ENCODE data around the gene BMERB1. TPM values are rescaled to one million over a fixed set of nuclear protein-coding genes. Genes with fewer than 3 reads are reported as not detected.

BMERB1 gene
- total RNA-seq, 1 experiment from 2014 or later, result 3.8 TPM

- BruUV-seq (replicated peaks), result no TSS peak
- peak; percentile 100 for ATAC-seq
- intact Hi-C loops (cut with micrococcal nuclease), result loop anchor here (10.0 kb wide), 1 partner anchor 73 kb away; no protein-coding TSS in a partner anchor
- peak; percentile 94 for DNase-seq
- ChIA-PET POLR2A (ENCODE audit: unreplicated experiment) (interaction anchor here (0.5 kb wide), 1 partner anchor 140 kb away, joined by 3 read pairs; no protein-coding TSS in a partner anchor), CTCF (no interaction called here)
- H3K27ac ChIP-seq (ENCODE audit: low read length), result peak overlapping the region; percentile 66
- peaks cover 10% of the 10 kb centered on the region for H3K4me1 ChIP-seq (ENCODE audit: insufficient read depth, low read length)
- H2AFZ ChIP-seq (ENCODE audit: low read length), result peak overlapping the region; percentile 46; the same call in 1 of the 2 replicates
- H3K4me3 ChIP-seq (ENCODE audit: low read length), result no peak overlapping the region
- no peaks in the 10 kb centered on the region for H3K9me2 ChIP-seq (replicated peaks; ENCODE audit: low read length)
- H3K9ac ChIP-seq (ENCODE audit: low read length), result no peak overlapping the region
- TF ChIP-seq CTCF (conservative IDR thresholded peaks at IDR 0.05; ENCODE audit: low read depth, low read length) (peak; percentile 36; the same call in 1 of the 2 replicates), EZH2 (IDR thresholded peaks at IDR 0.05; ENCODE audit: low read length, unreplicated experiment) (no peak)
- H3K27me3 ChIP-seq (ENCODE audit: low read length), result no peaks in the 10 kb centered on the region
- H3K4me2 ChIP-seq (ENCODE audit: low read length), result peak overlapping the region; percentile 7; the same call in 1 of the 2 replicates
- H3F3A ChIP-seq (ENCODE audit: low read length, unreplicated experiment), result no peaks in the 10 kb centered on the region
- H3K36me3 ChIP-seq (ENCODE audit: low read depth, low read length), result no peaks in the 10 kb centered on the region
- H3K9me3 ChIP-seq (ENCODE audit: low read length), result no peaks in the 10 kb centered on the region
- H4K20me1 ChIP-seq (ENCODE audit: low read length), result no peaks in the 10 kb centered on the region
- no peaks in the 10 kb centered on the region for H3K79me2 ChIP-seq (ENCODE audit: low read length)
Observed at GRCh38 chr16:15482068-15482747, 47.8 kb downstream of the BMERB1 start.

GRCh38 chr16:15482748-15483298, 48.4 kb downstream of the BMERB1 start:
- CTCF ChIA-PET, result no interaction called here
- H3K27ac ChIP-seq (ENCODE audit: low read length), result peak overlapping the region; percentile 24; the same call in 1 of the 2 replicates

GRCh38 chr16:15483857-15484256, 49.5 kb downstream of the BMERB1 start:
- intact Hi-C loops (cut with micrococcal nuclease), result loop anchor here (10.0 kb wide), 1 partner anchor 71 kb away; no protein-coding TSS in a partner anchor
- no peak for DNase-seq
- H3K4me1 ChIP-seq (ENCODE audit: insufficient read depth, low read length), result peaks cover 13% of the 10 kb centered on the region
- no peaks in the 10 kb centered on the region for H3K27me3 ChIP-seq (ENCODE audit: low read length)
- TF ChIP-seq EZH2 (IDR thresholded peaks at IDR 0.05; ENCODE audit: low read length, unreplicated experiment) (no peak), EZH2phosphoT487 (IDR thresholded peaks at IDR 0.05; ENCODE audit: borderline replicate concordance, low read length) (no peak), CTCF (conservative IDR thresholded peaks at IDR 0.05; ENCODE audit: low read depth, low read length) (no peak)
- no peaks in the 10 kb centered on the region for H3K79me2 ChIP-seq (ENCODE audit: low read length)
- no peaks in the 10 kb centered on the region for H3F3A ChIP-seq (ENCODE audit: low read length, unreplicated experiment)
- no peak overlapping the region for H3K4me2 ChIP-seq (ENCODE audit: low read length)
- ChIA-PET CTCF (no interaction called here), POLR2A (ENCODE audit: unreplicated experiment) (no interaction called here)
- H3K36me3 ChIP-seq (ENCODE audit: low read depth, low read length), result no peaks in the 10 kb centered on the region
- H3K27ac ChIP-seq (ENCODE audit: low read length), result no peak overlapping the region
- no peaks in the 10 kb centered on the region for H3K9me3 ChIP-seq (ENCODE audit: low read length)
- H4K20me1 ChIP-seq (ENCODE audit: low read length), result no peaks in the 10 kb centered on the region
- no peak overlapping the region for H2AFZ ChIP-seq (ENCODE audit: low read length)
- no peaks in the 10 kb centered on the region for H3K9me2 ChIP-seq (replicated peaks; ENCODE audit: low read length)
- H3K4me3 ChIP-seq (ENCODE audit: low read length), result no peak overlapping the region
- no TSS peak for BruUV-seq (replicated peaks)
- no peak overlapping the region for H3K9ac ChIP-seq (ENCODE audit: low read length)
- no peak for ATAC-seq

More at GRCh38 chr16:15482748-15483298, 48.4 kb downstream of the BMERB1 start:
- H3K36me3 ChIP-seq (ENCODE audit: low read depth, low read length), result no peaks in the 10 kb centered on the region
- H3F3A ChIP-seq (ENCODE audit: low read length, unreplicated experiment), result no peaks in the 10 kb centered on the region
- no peak overlapping the region for H3K4me3 ChIP-seq (ENCODE audit: low read length)
- no peaks in the 10 kb centered on the region for H3K79me2 ChIP-seq (ENCODE audit: low read length)
- H4K20me1 ChIP-seq (ENCODE audit: low read length), result no peaks in the 10 kb centered on the region
- DNase-seq (no peak), ATAC-seq (no peak)
- no peak for TF ChIP-seq EZH2phosphoT487 (IDR thresholded peaks at IDR 0.05; ENCODE audit: borderline replicate concordance, low read length)
- intact Hi-C loops (cut with micrococcal nuclease), result loop anchor here (10.0 kb wide), 1 partner anchor 72 kb away; no protein-coding TSS in a partner anchor
- H3K9ac ChIP-seq (ENCODE audit: low read length), result no peak overlapping the region
- BruUV-seq (replicated peaks), result no TSS peak
- POLR2A ChIA-PET (ENCODE audit: unreplicated experiment), result interaction anchor here (0.5 kb wide), 1 partner anchor 140 kb away, joined by 3 read pairs; no protein-coding TSS in a partner anchor
- no peaks in the 10 kb centered on the region for H3K9me3 ChIP-seq (ENCODE audit: low read length)
- no peaks in the 10 kb centered on the region for H3K9me2 ChIP-seq (replicated peaks; ENCODE audit: low read length)
- peaks cover 10% of the 10 kb centered on the region for H3K4me1 ChIP-seq (ENCODE audit: insufficient read depth, low read length)
- no peak overlapping the region for H2AFZ ChIP-seq (ENCODE audit: low read length)
- H3K4me2 ChIP-seq (ENCODE audit: low read length), result peak overlapping the region; percentile 3; the same call in 1 of the 2 replicates
- no peaks in the 10 kb centered on the region for H3K27me3 ChIP-seq (ENCODE audit: low read length)
